ENCODE results near the gene HLCS. TPM values are rescaled to one million over a fixed set of nuclear protein-coding genes. Genes with fewer than 3 reads are reported as not detected.

HLCS gene
- total RNA-seq, 1 experiment from 2014 or later: 44.3 TPM

- DNase-seq (ENCODE audit: low spot score): no peak
These were observed 261.4 kb downstream of the HLCS start for GRCh38 chr21:36704958-36705678.

- DNase-seq (ENCODE audit: low spot score): no peak
These were observed 262.1 kb downstream of the HLCS start for GRCh38 chr21:36704281-36704957.

GRCh38 chr21:36703626-36704280 is 262.7 kb downstream of the HLCS start:
- DNase-seq (ENCODE audit: low spot score): no peak

- DNase-seq (ENCODE audit: low spot score): no peak
These were observed 263.3 kb downstream of the HLCS start for GRCh38 chr21:36703123-36703522.

GRCh38 chr21:36702622-36702968 is 263.9 kb downstream of the HLCS start:
- no peak for DNase-seq (ENCODE audit: low spot score)

- DNase-seq (ENCODE audit: low spot score): no peak
These were observed 264.5 kb downstream of the HLCS start for GRCh38 chr21:36701756-36702621.

- no peak for DNase-seq (ENCODE audit: low spot score)
These were observed 265.3 kb downstream of the HLCS start for GRCh38 chr21:36700971-36701755.

Other genes starting within 250 kb of the HLCS start
- gene RIPPLY3, start 40.0 kb upstream of the HLCS start, total RNA-seq (2014; rRNA removed; shearing (Covaris generic)): 0.43 TPM in 1 of 2 replicates, not detected in the other
- gene PIGP, start 106.4 kb upstream of the HLCS start, total RNA-seq (2014; rRNA removed; shearing (Covaris generic)): 22.3 and 28.6 TPM in 2 replicates
- gene TTC3, start 106.6 kb upstream of the HLCS start, total RNA-seq (2014; rRNA removed; shearing (Covaris generic)): 127 and 147 TPM in 2 replicates